ENCODE results near the gene LDLRAD4.

- TF ChIP-seq CTCF (conservative IDR thresholded peaks at IDR 0.05) (no peak), ZFX (IDR thresholded peaks at IDR 0.05) (no peak)
Measured at GRCh38 chr18:13187498-13187897, 31.1 kb upstream of the LDLRAD4 start.
